GM19452 (cell line): ENCODE data around the gene NFASC.

Source experiments
- ATAC-seq: cut with Tn5 transposase; IDR thresholded peaks from one replicate; pipeline ENCODE4 v1.9.1; 2021; ENCODE audit not compliant: unreplicated experiment

Gene NFASC

DNA sequence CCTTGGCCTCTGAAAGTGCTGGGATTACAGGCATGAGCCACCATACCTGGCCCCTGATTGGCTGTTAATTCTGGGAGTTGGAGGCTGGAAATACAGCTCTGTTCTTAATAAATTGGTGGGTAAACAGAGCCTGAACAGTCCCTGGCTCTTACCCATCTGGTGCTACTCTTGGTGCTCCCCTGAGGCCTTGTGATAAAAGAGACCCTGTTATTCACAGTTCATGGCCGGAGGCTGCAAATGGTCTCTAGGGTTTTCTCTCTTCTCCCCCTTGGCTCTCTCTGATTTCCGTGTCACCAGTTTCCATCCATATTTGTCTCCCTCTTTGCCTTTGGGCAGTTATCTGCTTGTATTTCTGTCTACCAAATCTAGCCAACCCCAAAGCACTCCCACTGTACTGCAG, 17.2 kb downstream of the NFASC start:
- no peak for ATAC-seq

- ATAC-seq: no peak
Measured at GRCh38 chr1:204888294-204888693, 17.6 kb downstream of the NFASC start.

DNA sequence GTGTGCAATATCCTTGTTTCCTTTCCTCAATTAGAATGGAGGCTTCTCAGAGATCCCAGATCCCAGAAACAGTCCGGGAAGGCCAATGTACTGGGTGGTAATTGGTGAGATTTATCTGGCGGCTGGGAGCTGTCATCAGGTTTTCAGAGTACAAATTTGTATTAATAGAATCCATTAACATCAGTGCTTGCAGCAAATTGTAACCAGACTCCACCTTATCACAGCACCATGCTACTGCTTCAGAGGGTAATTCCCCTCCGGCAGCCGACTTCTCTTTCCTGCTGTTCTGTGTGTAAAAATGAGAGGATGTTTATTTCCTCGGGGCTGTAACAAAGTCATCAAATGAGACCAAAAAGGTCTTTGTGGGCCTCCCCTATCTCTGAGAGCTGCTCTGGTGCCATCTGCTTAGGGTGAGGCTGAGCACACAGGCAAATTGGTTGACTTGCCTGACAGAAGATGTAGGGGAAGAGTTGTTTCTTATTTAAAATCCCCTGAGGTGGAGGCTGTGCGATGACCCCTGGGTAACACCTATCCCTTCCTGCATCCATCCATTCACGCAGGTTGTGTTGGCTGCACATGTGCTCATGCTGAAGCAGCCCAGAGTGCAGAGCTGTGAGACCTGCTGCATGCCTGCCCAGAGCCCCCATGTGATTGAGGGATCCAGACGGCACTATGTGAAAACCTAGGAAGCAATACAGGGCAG, 19.2 kb downstream of the NFASC start:
- no peak for ATAC-seq

GRCh38 chr1:204891860-204892259, 21.2 kb downstream of the NFASC start:
- no peak for ATAC-seq

DNA sequence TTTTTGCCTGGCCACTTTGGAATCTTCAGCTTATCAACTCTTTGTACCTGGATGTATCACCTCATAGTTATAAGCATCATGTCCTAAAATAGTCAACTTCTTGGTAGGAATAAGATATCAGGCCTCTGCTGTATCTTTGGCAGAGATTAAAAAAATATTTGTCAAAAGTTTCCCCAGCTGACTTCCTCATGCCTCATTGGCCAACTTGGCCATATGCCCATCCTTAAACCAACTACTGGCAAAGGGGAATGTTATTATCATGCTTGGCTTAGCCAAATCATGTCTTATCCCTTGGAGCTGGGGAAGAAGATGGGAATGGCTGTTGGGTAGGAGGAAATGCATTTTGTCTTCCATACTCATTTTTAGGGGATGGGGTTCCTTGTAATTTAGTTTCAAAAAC, 23.4 kb downstream of the NFASC start:
- no peak for ATAC-seq

GRCh38 chr1:204894606-204895005, 23.9 kb downstream of the NFASC start:
- ATAC-seq: no peak

GRCh38 chr1:204896023-204896422, 25.4 kb downstream of the NFASC start:
- no peak for ATAC-seq

- no peak for ATAC-seq
Measured at GRCh38 chr1:204896787-204897469, 26.3 kb downstream of the NFASC start.

DNA sequence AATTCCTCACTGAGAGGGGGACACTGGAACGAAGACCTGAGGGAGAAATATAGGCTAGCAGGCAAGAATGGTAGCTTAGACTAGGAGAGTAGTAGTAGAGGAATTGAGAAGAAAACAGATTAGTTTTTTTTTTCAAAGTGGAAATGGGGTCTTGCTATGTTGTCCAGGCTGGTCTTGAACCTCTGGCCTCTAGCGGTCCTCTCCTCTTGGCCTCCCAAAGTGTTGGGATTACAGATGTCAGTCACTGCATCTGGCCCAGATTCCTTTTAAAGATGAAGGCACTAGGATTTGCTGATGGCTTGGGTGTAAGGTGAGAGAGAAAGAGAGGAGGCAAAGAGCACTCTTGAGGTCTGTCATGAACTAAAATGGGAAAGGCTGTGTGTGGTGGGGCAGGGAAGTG, 30.1 kb downstream of the NFASC start:
- ATAC-seq: no peak

GRCh38 chr1:204902671-204903070, 32.0 kb downstream of the NFASC start:
- ATAC-seq: no peak

GRCh38 chr1:204904228-204904810, 33.7 kb downstream of the NFASC start:
- no peak for ATAC-seq

GRCh38 chr1:204909109-204909508, 38.4 kb downstream of the NFASC start:
- no peak for ATAC-seq

DNA sequence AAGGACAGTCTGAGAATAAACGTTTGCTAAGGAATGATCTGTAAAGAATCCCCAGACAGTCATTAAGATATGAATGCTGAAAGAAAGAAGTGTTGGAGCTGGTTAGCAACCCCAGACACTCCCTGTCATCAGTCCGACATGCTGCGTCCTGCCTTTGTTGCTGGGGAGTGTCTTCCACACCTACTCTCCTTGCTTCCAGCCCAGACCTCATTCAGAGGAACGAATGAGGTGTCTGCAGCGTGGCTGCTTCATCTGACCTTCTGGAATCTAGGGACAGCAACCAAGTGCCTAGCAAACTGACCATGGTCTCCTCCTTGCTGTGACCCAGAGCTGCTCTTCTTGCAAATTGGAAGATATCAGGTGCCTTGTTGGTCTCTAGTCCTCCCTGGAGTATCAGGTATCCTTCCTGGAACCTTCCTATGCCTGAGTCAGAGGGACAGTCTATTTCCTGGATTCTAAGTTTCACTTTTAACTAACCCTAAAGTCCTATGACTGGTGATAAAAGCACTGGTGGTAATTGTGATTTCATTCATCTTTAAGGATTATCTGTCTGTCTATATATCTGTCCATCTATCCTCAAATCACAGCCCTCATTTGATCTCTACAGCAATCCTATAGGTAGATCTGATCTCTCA, 45.3 kb downstream of the NFASC start:
- no peak for ATAC-seq

DNA sequence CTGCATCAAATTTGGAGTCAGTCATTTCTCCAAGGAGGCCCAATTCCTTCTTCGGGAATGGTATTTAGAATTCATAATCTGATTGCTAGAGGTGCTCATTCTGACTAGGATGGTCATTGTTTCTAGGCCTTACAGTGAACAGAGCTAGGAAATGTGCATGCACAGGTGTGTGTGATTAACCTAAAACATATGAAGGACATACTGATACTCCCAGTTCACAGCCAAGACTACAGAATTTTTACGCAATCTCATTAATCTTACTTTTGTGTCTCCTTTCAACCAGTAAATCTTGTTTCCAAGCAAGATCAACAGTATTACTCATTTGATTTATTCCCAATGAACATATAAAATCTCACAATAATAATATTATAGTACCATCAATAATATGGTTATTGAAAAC, 47.1 kb downstream of the NFASC start:
- ATAC-seq: no peak

- no peak for ATAC-seq
Measured at GRCh38 chr1:204920511-204920910, 49.8 kb downstream of the NFASC start.

- ATAC-seq: no peak
Measured at GRCh38 chr1:204920967-204921366, 50.3 kb downstream of the NFASC start.

DNA sequence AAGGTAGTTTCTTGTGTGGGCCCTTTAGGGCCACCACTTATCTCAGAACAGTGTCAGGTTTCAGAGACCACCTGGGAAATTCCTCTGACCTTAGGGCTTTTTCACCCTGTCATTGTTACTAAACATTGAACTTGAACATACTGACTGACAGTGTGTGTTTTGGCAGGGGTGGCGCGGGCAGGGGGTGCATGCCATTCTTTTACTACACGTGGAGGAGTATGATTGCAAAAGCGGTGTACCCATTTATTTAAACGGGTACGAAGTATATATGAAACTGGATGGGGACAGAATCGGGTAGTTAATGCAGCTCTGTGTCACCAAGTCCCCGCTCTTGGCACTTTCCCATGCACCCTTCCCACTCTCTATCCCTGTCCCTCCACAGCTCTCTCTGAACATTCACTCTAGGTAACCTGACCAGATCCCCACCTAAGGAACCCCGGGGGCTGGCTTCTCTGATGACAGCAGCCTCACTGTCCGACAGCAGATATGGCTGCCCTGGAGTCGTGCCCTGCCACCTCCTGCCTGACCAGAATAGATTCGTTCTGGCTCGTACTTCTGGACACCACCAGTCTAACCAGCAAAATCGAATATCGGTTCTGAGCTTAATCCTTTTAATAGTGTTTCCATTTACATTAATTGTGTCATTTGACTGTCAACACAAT, 51.3 kb downstream of the NFASC start:
- no peak for ATAC-seq

DNA sequence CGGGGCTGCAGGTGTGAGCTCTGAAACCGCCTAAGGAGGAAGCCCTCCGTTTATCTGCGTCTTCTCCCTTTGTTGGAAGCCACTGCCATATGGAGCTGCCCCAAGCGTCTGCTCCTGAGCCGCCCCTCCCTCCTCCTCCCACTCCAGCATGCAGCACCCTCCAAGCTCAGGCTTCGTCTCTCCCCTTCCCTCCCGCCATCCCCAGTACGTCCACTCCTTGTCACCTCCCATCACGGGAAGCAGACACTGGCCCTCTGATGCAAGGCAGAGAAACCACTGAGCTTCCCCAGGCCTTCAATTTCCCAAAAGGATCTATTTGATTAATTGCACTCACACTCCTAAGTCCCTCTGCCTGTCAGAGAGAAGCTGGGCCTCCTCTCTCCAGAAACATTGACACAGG, 52.5 kb downstream of the NFASC start:
- ATAC-seq: no peak

DNA sequence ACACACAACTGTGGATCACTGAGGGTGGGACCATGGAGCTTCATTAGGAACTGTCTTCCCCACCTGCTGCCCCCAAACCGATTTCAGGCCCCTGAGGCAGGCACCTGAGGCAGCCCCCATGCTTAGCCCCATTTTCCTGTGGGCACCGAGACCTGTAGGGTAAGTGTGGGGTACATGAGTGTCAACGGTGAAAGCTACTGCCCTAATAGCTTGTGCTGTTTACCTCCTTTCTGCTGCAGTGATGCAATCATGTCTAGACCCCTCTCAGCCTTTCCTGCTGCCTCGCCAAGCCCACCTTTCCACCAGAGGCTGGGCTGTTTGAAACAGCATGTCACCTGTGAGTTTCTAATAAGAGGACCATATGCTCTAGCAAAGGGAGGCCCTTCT, 53.0 kb downstream of the NFASC start:
- ATAC-seq: no peak

GRCh38 chr1:204924013-204924759, 53.5 kb downstream of the NFASC start:
- no peak for ATAC-seq

- no peak for ATAC-seq
Measured at GRCh38 chr1:204925701-204926100, 55.0 kb downstream of the NFASC start.
